Loucy (cell line): Measurements from ENCODE around the gene MECR.

ENCODE experiments used
- H2AFZ ChIP-seq: fragments of 200-600 bp; sonication (generic); 2 replicates; pipeline ENCODE4 v1.6.0; 2016; ENCODE audit warnings: antibody characterized with exemption, mild to moderate bottlenecking, low read length, moderate library complexity
- H3F3A ChIP-seq: fragments of 200-600 bp; 2 replicates; pipeline ENCODE4 v1.6.0; 2016; ENCODE audit warnings: antibody characterized with exemption, low read depth, mild to moderate bottlenecking
- H3K27me3 ChIP-seq: fragments of 200-600 bp; sonication (generic); 2 replicates; pipeline ENCODE4 v1.6.1; 2014; ENCODE audit warnings: low read length, mild to moderate bottlenecking; ENCODE audit not compliant: insufficient read depth, poor library complexity, severe bottlenecking
- H3K36me3 ChIP-seq: fragments of 200-600 bp; sonication (generic); 2 replicates; pipeline ENCODE4 v1.6.1; 2016; ENCODE audit warnings: low read length; ENCODE audit not compliant: insufficient read depth
- H3K4me1 ChIP-seq: fragments of 200-600 bp; sonication (generic); 2 replicates; pipeline ENCODE4 v1.5.1; 2014; ENCODE audit warnings: low read length, mild to moderate bottlenecking; ENCODE audit not compliant: insufficient read depth, poor library complexity, severe bottlenecking
- H3K4me2 ChIP-seq: fragments of 200-600 bp; sonication (generic); 2 replicates; pipeline ENCODE4 v1.6.0; 2014; ENCODE audit warnings: antibody characterized with exemption, low read length, low read depth, mild to moderate bottlenecking; ENCODE audit not compliant: poor library complexity, severe bottlenecking
- H3K4me3 ChIP-seq: fragments of 200-600 bp; sonication (generic); 2 replicates; pipeline ENCODE4 v1.5.1; 2014; ENCODE audit warnings: low read length, mild to moderate bottlenecking, mixed read lengths; ENCODE audit not compliant: poor library complexity, severe bottlenecking
- H3K79me2 ChIP-seq: fragments of 200-600 bp; sonication (generic); 2 replicates; pipeline ENCODE4 v1.6.1; 2014; ENCODE audit warnings: low read length; ENCODE audit not compliant: insufficient read depth
- H3K9ac ChIP-seq: fragments of 200-600 bp; sonication (generic); 2 replicates; pipeline ENCODE4 v1.6.0; 2014; ENCODE audit warnings: mild to moderate bottlenecking, low read depth, low read length, moderate library complexity; ENCODE audit not compliant: poor library complexity, severe bottlenecking
- H3K9me2 ChIP-seq: fragments of 200-600 bp; sonication (generic); replicated peaks from 2 replicates; pipeline ENCODE4 v1.6.1; 2016; ENCODE audit warnings: low read depth, low read length, mixed read lengths
- H3K9me3 ChIP-seq: fragments of 200-600 bp; sonication (generic); 2 replicates; pipeline ENCODE4 v1.6.1; 2014; ENCODE audit warnings: mild to moderate bottlenecking, antibody characterized with exemption, low read length, low read depth; ENCODE audit not compliant: insufficient read depth
- H4K20me1 ChIP-seq: fragments of 200-600 bp; sonication (generic); 2 replicates; pipeline ENCODE4 v1.6.0; 2014; ENCODE audit warnings: antibody characterized with exemption, low read length, mild to moderate bottlenecking; ENCODE audit not compliant: insufficient read depth, poor library complexity, severe bottlenecking
- EZH2phosphoT487 ChIP-seq: fragments of 200-600 bp; IDR thresholded peaks from 2 replicates; pipeline ENCODE4 v1.6.1; 2018; ENCODE audit warnings: antibody characterized with exemption, mild to moderate bottlenecking, moderate library complexity, borderline replicate concordance
- TF ChIP-seq, protein P1 (sequence below): fragments of 200-600 bp; sonication (generic); conservative IDR thresholded peaks from 2 replicates; pipeline ENCODE4 v1.5.1; 2014; ENCODE audit warnings: mild to moderate bottlenecking, antibody characterized with exemption, low read length

MECR gene

DNA sequence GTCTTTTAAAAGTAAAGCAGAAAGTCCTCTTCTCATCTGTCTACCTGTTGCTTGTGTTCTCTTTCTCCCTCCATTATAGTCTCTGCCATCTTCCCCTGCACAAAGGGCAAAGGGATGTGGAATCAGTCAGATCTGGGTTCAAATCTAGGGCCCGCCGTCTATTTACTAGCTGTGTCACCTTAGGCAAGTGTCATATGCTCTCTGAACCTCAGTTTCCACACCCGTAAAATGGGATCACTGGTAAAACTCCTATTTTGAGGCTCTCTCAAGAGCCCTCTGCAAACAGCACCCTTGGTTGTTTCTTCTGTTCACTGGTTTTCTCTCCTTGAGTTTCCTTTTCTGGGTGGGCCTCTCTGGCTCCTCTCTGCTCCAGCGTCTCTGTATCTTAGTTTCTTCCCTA is 3.0 kb upstream of the MECR start:
- Histone ChIP-seq H3K9me3 (no peaks in the 10 kb centered on the region), H3K4me1 (peaks cover 8% of the 10 kb centered on the region), H3K4me2 (no peak overlapping the region), H3K4me3 (no peak overlapping the region), H3F3A (no peaks in the 10 kb centered on the region), H3K9me2 (no peaks in the 10 kb centered on the region), H4K20me1 (no peaks in the 10 kb centered on the region), H3K9ac (no peak overlapping the region), H2AFZ (no peak overlapping the region), H3K27me3 (no peaks in the 10 kb centered on the region), H3K36me3 (no peaks in the 10 kb centered on the region), H3K79me2 (peaks cover 9% of the 10 kb centered on the region)
- TF ChIP-seq, protein P1, sequence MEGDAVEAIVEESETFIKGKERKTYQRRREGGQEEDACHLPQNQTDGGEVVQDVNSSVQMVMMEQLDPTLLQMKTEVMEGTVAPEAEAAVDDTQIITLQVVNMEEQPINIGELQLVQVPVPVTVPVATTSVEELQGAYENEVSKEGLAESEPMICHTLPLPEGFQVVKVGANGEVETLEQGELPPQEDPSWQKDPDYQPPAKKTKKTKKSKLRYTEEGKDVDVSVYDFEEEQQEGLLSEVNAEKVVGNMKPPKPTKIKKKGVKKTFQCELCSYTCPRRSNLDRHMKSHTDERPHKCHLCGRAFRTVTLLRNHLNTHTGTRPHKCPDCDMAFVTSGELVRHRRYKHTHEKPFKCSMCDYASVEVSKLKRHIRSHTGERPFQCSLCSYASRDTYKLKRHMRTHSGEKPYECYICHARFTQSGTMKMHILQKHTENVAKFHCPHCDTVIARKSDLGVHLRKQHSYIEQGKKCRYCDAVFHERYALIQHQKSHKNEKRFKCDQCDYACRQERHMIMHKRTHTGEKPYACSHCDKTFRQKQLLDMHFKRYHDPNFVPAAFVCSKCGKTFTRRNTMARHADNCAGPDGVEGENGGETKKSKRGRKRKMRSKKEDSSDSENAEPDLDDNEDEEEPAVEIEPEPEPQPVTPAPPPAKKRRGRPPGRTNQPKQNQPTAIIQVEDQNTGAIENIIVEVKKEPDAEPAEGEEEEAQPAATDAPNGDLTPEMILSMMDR: no peak
- TF ChIP-seq EZH2phosphoT487: no peak

DNA sequence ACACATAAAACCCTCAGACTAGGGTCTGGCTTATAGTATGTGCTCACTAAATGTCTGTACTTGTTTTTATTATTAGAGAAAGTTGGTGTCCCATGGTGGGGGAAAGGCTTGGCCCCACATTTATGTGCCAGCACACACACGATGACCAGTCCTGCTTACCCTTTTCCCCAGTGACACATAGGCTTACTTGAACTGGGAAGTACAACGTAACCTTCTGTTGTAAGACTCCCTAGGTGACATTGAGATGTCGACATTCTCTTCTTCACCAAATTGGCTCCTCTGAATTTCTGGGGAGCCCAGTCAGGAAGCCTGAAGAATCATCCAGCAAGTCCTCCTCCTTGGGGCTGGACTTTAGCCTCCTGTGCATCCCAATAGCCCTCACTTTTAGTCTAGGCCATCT is 1.7 kb upstream of the MECR start:
- H4K20me1 ChIP-seq: no peaks in the 10 kb centered on the region
- no peak overlapping the region for H3K4me2 ChIP-seq
- H3K9me3 ChIP-seq: no peaks in the 10 kb centered on the region
- peaks cover 8% of the 10 kb centered on the region for H3K4me1 ChIP-seq
- no peaks in the 10 kb centered on the region for H3K9me2 ChIP-seq
- H3K9ac ChIP-seq: no peak overlapping the region
- peak overlapping the region; percentile 18; the same call in 1 of the 2 replicates for H2AFZ ChIP-seq
- no peaks in the 10 kb centered on the region for H3F3A ChIP-seq
- H3K36me3 ChIP-seq: no peaks in the 10 kb centered on the region
- TF ChIP-seq EZH2phosphoT487: no peak
- TF ChIP-seq, protein P1: no peak
- no peak overlapping the region for H3K4me3 ChIP-seq
- peaks cover 9% of the 10 kb centered on the region for H3K79me2 ChIP-seq
- H3K27me3 ChIP-seq: no peaks in the 10 kb centered on the region

DNA sequence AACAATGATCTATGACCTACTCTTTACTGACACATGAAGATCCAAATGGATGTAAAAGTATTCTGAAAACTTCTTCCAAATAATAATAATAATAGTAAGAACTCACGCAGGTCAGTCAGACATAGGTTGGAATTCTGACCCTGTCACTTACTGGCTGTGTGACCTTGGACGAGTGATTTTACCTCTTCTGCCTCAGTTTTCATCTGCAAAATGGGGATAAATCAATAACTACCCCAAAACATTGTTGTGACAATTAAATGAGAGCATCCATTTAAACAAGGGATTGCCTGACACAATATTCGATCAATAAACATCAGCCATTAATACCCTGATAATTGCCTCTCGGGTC is 556 bp downstream of the MECR start:
- H3F3A ChIP-seq: no peaks in the 10 kb centered on the region
- H3K9ac ChIP-seq: peak overlapping the region; percentile 80
- TF ChIP-seq, protein P1: no peak
- TF ChIP-seq EZH2phosphoT487: no peak
- no peaks in the 10 kb centered on the region for H3K36me3 ChIP-seq
- peak overlapping the region; percentile 67 for H3K4me2 ChIP-seq
- peaks cover 9% of the 10 kb centered on the region for H3K79me2 ChIP-seq
- H3K27me3 ChIP-seq: no peaks in the 10 kb centered on the region
- no peaks in the 10 kb centered on the region for H3K9me2 ChIP-seq
- peak overlapping the region; percentile 81 for H3K4me3 ChIP-seq
- H4K20me1 ChIP-seq: no peaks in the 10 kb centered on the region
- peak overlapping the region; percentile 93 for H2AFZ ChIP-seq
- peaks cover 8% of the 10 kb centered on the region for H3K4me1 ChIP-seq
- no peaks in the 10 kb centered on the region for H3K9me3 ChIP-seq
